Neural progenitor cell (in vitro differentiated cells): Measurements from ENCODE around the gene AJUBA.

Experiments
- EZH2 ChIP-seq: fragments of 200-600 bp; sonication (generic); IDR thresholded peaks from 2 replicates; pipeline ENCODE4 v1.6.1; 2017; ENCODE audit warnings: antibody characterized with exemption, mild to moderate bottlenecking, moderate library complexity
- EZH2phosphoT487 ChIP-seq: fragments of 200-600 bp; sonication (generic); IDR thresholded peaks from 2 replicates; pipeline ENCODE4 v1.6.1; 2017; ENCODE audit warnings: antibody characterized with exemption

- TF ChIP-seq EZH2, result no peak
- TF ChIP-seq EZH2phosphoT487, result no peak
Observed at GRCh38 chr14:22966783-22967269, 15.5 kb downstream of the AJUBA start.
